Panc1 (cell line): ENCODE data around the gene ZCWPW2. TPM values are rescaled to one million over a fixed set of nuclear protein-coding genes. Genes with fewer than 3 reads are reported as not detected.

Source experiments
- ATAC-seq: fragments of 200-7000 bp; cut with Tn5 transposase; 2 replicates; pipeline ENCODE4 v1.9.1; 2020; ENCODE audit warnings: mild to moderate bottlenecking, moderate library complexity
- BruUV-seq: library from RNA; stranded (reverse); fragments of 400-500 nt; replicated peaks from 2 replicates; lab custom pipeline; 2021; lab: Mats Ljungman, UMichigan
- CTCF ChIA-PET: fragments of 300-600 bp; sonication (Branson Sonifier 250); formaldehyde crosslinking; loops from one replicate; lab custom pipeline; 2022; ENCODE audit warnings: antibody characterized with exemption; lab: Charles Lee
- POLR2A ChIA-PET: fragments of 300-600 bp; sonication (Branson Sonifier 250); formaldehyde crosslinking; loops from one replicate; lab custom pipeline; 2022; ENCODE audit warnings: antibody characterized with exemption; lab: Charles Lee
- DNase-seq: peaks from one replicate; pipeline ENCODE4 v3.0.0-alpha.2; 2010; ENCODE audit warnings: low read depth, low spot score
- H3K27ac ChIP-seq: 2 replicates; pipeline ENCODE4 v1.5.1; 2011; ENCODE audit warnings: mild to moderate bottlenecking, low read length, inconsistent platforms
- H3K27me3 ChIP-seq: fragments of 200-500 bp; sonication (Bioruptor generic); 2 replicates; pipeline ENCODE4 v1.6.0; 2014; ENCODE audit warnings: low read length, inconsistent platforms; ENCODE audit not compliant: control insufficient read depth, insufficient read depth
- H3K36me3 ChIP-seq: fragments of 200-500 bp; sonication (Bioruptor generic); 2 replicates; pipeline ENCODE4 v1.5.1; 2014; ENCODE audit warnings: inconsistent platforms, mild to moderate bottlenecking, low read length, moderate library complexity; ENCODE audit not compliant: control insufficient read depth, insufficient read depth
- H3K4me1 ChIP-seq: 2 replicates; pipeline ENCODE4 v1.5.1; 2011; ENCODE audit warnings: inconsistent platforms, mild to moderate bottlenecking, low read length, moderate library complexity; ENCODE audit not compliant: control insufficient read depth, insufficient read depth
- H3K4me3 ChIP-seq, 2 experiments: 2 replicates each; pipeline ENCODE4 v1.5.1; 2011 to 2012; ENCODE audit warnings: low read depth in 2 of 2, low read length in 2 of 2, mild to moderate bottlenecking in 2 of 2, inconsistent platforms in 1 of 2, moderate library complexity in 1 of 2
- H3K9me3 ChIP-seq: fragments of 200-500 bp; sonication (Bioruptor generic); 2 replicates; pipeline ENCODE4 v1.5.1; 2014; ENCODE audit warnings: low read depth, mild to moderate bottlenecking, inconsistent platforms, low read length, moderate library complexity; ENCODE audit not compliant: control insufficient read depth, insufficient read depth
- POLR2AphosphoS5 ChIP-seq: IDR thresholded peaks from 2 replicates; pipeline ENCODE4 v1.6.1; 2012; ENCODE audit warnings: mild to moderate bottlenecking, low read depth, low read length, moderate library complexity
- SIN3A ChIP-seq: IDR thresholded peaks from 2 replicates; pipeline ENCODE4 v1.6.1; 2012; ENCODE audit warnings: low read depth, mild to moderate bottlenecking, low read length, moderate library complexity, borderline replicate concordance; ENCODE audit not compliant: insufficient read depth
- TCF7L2 ChIP-seq: IDR thresholded peaks from 2 replicates; pipeline ENCODE4 v1.6.1; 2011; ENCODE audit warnings: mild to moderate bottlenecking, low read depth, low read length, inconsistent platforms
- in situ Hi-C: cut with HindIII; loops from 2 replicates; pipeline ENCODE4 v1.10.0; 2016; ENCODE audit warnings: low sequenced_read_pairs, low pct_unique_long_range_greater_than_20kb
- intact Hi-C: fragments of 100-400 bp; cut with micrococcal nuclease; formaldehyde crosslinking; loops from one replicate; pipeline ENCODE4 v1.10.0; 2022; ENCODE audit not compliant: unreplicated experiment
- total RNA-seq: library from RNA; stranded (reverse); gene quantifications from one replicate; pipeline ENCODE4 v1.2.1, GENCODE V29; 2021; ENCODE audit not compliant: unreplicated experiment
- TF ChIP-seq, protein P1 (sequence below): fragments of 450-650 bp; IDR thresholded peaks from 2 replicates; pipeline ENCODE4 v1.5.1; 2017; ENCODE audit warnings: mild to moderate bottlenecking
- TF ChIP-seq, protein P2 (sequence below), 2 experiments: IDR thresholded peaks; 2 replicates each; pipeline ENCODE4 v1.6.1; 2011 to 2012; ENCODE audit warnings: low read depth in 2 of 2, control low read depth in 1 of 2, low read length in 1 of 2, mild to moderate bottlenecking in 1 of 2, moderate library complexity in 1 of 2; ENCODE audit not compliant: insufficient read depth in 1 of 2

Gene ZCWPW2
- total RNA-seq, 1 experiment from 2014 or later = 0.82 TPM

DNA sequence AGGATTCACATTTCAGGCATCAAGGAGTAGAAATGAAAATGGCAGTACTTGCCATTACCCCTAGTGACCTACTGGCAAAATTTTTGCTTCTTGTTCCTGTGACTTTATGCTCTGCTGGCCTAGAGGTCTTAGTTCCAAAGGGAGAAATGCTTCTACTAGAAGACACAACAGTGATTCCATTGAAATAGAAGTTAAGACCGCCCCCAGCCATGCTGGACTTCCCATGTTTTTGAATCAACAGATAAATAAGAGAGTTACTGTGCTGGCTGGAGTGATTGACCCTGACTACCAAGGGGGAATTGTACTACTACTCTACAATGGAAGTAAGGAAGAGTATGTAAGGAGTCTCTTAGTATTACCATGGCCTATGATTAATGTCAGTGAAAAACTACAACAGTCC lies 196.3 kb downstream of the ZCWPW2 start:
- Histone ChIP-seq H3K27me3 (no peaks in the 10 kb centered on the region), H3K4me1 (no peaks in the 10 kb centered on the region), H3K27ac (no peak overlapping the region), H3K36me3 (no peaks in the 10 kb centered on the region), H3K4me3 (no peak overlapping the region), H3K9me3 (no peaks in the 10 kb centered on the region)
- TF ChIP-seq POLR2AphosphoS5 (no peak), SIN3A (no peak), TCF7L2 (no peak)
- TF ChIP-seq, protein P1, sequence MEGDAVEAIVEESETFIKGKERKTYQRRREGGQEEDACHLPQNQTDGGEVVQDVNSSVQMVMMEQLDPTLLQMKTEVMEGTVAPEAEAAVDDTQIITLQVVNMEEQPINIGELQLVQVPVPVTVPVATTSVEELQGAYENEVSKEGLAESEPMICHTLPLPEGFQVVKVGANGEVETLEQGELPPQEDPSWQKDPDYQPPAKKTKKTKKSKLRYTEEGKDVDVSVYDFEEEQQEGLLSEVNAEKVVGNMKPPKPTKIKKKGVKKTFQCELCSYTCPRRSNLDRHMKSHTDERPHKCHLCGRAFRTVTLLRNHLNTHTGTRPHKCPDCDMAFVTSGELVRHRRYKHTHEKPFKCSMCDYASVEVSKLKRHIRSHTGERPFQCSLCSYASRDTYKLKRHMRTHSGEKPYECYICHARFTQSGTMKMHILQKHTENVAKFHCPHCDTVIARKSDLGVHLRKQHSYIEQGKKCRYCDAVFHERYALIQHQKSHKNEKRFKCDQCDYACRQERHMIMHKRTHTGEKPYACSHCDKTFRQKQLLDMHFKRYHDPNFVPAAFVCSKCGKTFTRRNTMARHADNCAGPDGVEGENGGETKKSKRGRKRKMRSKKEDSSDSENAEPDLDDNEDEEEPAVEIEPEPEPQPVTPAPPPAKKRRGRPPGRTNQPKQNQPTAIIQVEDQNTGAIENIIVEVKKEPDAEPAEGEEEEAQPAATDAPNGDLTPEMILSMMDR = no peak
- TF ChIP-seq, protein P2, sequence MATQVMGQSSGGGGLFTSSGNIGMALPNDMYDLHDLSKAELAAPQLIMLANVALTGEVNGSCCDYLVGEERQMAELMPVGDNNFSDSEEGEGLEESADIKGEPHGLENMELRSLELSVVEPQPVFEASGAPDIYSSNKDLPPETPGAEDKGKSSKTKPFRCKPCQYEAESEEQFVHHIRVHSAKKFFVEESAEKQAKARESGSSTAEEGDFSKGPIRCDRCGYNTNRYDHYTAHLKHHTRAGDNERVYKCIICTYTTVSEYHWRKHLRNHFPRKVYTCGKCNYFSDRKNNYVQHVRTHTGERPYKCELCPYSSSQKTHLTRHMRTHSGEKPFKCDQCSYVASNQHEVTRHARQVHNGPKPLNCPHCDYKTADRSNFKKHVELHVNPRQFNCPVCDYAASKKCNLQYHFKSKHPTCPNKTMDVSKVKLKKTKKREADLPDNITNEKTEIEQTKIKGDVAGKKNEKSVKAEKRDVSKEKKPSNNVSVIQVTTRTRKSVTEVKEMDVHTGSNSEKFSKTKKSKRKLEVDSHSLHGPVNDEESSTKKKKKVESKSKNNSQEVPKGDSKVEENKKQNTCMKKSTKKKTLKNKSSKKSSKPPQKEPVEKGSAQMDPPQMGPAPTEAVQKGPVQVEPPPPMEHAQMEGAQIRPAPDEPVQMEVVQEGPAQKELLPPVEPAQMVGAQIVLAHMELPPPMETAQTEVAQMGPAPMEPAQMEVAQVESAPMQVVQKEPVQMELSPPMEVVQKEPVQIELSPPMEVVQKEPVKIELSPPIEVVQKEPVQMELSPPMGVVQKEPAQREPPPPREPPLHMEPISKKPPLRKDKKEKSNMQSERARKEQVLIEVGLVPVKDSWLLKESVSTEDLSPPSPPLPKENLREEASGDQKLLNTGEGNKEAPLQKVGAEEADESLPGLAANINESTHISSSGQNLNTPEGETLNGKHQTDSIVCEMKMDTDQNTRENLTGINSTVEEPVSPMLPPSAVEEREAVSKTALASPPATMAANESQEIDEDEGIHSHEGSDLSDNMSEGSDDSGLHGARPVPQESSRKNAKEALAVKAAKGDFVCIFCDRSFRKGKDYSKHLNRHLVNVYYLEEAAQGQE (IDR thresholded peaks at IDR 0.05; ENCODE audit: insufficient read depth in 1 of 2, low read depth in 2 of 2, low read length in 1 of 2) = no peak
- intact Hi-C loops (no loop called here), in situ Hi-C loops (no loop called here)
- DNase-seq (no peak), ATAC-seq (no peak)
- POLR2A ChIA-PET = no interaction called here
- BruUV-seq = no TSS peak
- CTCF ChIA-PET = no interaction called here

DNA sequence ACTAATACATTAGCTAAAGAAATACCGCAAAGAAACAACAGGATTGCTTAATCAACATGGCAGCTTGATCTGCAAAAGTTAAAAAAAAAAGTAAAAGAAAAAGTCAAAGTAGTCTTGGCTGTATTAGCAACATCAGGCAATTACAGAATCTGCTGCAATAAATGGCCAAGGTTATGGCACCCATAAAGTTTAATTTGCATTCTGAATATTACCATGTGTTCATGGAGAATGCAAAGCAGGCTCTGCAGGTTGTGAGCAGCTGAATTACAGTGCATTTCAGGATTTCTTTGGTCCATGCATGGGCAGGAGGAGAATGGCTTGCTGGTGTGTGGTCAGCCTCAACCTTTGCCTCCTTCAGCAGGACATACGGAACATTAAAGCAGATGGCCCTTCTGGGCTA lies 199.2 kb downstream of the ZCWPW2 start:
- TF ChIP-seq SIN3A (no peak), TCF7L2 (no peak), POLR2AphosphoS5 (no peak)
- TF ChIP-seq, protein P1 = no peak
- TF ChIP-seq, protein P2 (IDR thresholded peaks at IDR 0.05; ENCODE audit: insufficient read depth in 1 of 2, low read depth in 2 of 2, low read length in 1 of 2) = no peak
- Histone ChIP-seq H3K27ac (no peak overlapping the region), H3K9me3 (no peaks in the 10 kb centered on the region), H3K27me3 (no peaks in the 10 kb centered on the region), H3K36me3 (no peaks in the 10 kb centered on the region), H3K4me1 (no peaks in the 10 kb centered on the region), H3K4me3 (no peak overlapping the region)
- in situ Hi-C loops (no loop called here), intact Hi-C loops (no loop called here)
- ATAC-seq (no peak), DNase-seq (no peak)
- ChIA-PET POLR2A (no interaction called here), CTCF (no interaction called here)
- BruUV-seq = no TSS peak
